Measurements from ENCODE around the gene XRRA1.
"Not testable (repeated sequence)": the region's sequence is repeated elsewhere in the genome, so short reads cannot be mapped to it uniquely, and the experiment has no call there.

The XRRA1 gene

GRCh38 chr11:74895340-74896116 lies 53.4 kb downstream of the XRRA1 start:
- no peak for DNase-seq

GRCh38 chr11:74893015-74893414 lies 55.9 kb downstream of the XRRA1 start:
- not testable (repeated sequence) for DNase-seq

GRCh38 chr11:74877132-74877531 lies 71.8 kb downstream of the XRRA1 start:
- DNase-seq: no peak

GRCh38 chr11:74871037-74871436 lies 77.9 kb downstream of the XRRA1 start:
- no peak for DNase-seq

- no peak for DNase-seq
These were observed 78.4 kb downstream of the XRRA1 start for GRCh38 chr11:74870485-74870884.

- DNase-seq: no peak
These were observed 82.3 kb downstream of the XRRA1 start for GRCh38 chr11:74866557-74866956.

GRCh38 chr11:74863410-74863809 lies 85.5 kb downstream of the XRRA1 start:
- no peak for DNase-seq

- DNase-seq: no peak
These were observed 88.1 kb downstream of the XRRA1 start for GRCh38 chr11:74860743-74861142.

GRCh38 chr11:74853223-74853622 lies 95.7 kb downstream of the XRRA1 start:
- no peak for DNase-seq

- DNase-seq: no peak
These were observed 99.1 kb downstream of the XRRA1 start for GRCh38 chr11:74849525-74850391.

GRCh38 chr11:74847895-74848294 lies 101.0 kb downstream of the XRRA1 start:
- no peak for DNase-seq

- no peak for DNase-seq
These were observed 101.5 kb downstream of the XRRA1 start for GRCh38 chr11:74847395-74847794.

- DNase-seq: no peak
These were observed 102.1 kb downstream of the XRRA1 start for GRCh38 chr11:74846770-74847169.

- no peak for DNase-seq
These were observed 102.8 kb downstream of the XRRA1 start for GRCh38 chr11:74845978-74846517.

- DNase-seq: no peak
These were observed 104.0 kb downstream of the XRRA1 start for GRCh38 chr11:74844865-74845264.

GRCh38 chr11:74844072-74844471 lies 104.8 kb downstream of the XRRA1 start:
- DNase-seq: no peak

GRCh38 chr11:74842967-74843366 lies 105.9 kb downstream of the XRRA1 start:
- no peak for DNase-seq

- no peak for DNase-seq
These were observed 108.4 kb downstream of the XRRA1 start for GRCh38 chr11:74840486-74840885.

GRCh38 chr11:74839971-74840370 lies 108.9 kb downstream of the XRRA1 start:
- no peak for DNase-seq

GRCh38 chr11:74839446-74839845 lies 109.4 kb downstream of the XRRA1 start:
- DNase-seq: no peak

- DNase-seq: no peak
These were observed 110.7 kb downstream of the XRRA1 start for GRCh38 chr11:74838188-74838587.

GRCh38 chr11:74837191-74837590 lies 111.7 kb downstream of the XRRA1 start:
- DNase-seq: no peak

GRCh38 chr11:74826901-74827300 lies 122.0 kb downstream of the XRRA1 start:
- DNase-seq: no peak

GRCh38 chr11:74825596-74825995 lies 123.3 kb downstream of the XRRA1 start:
- DNase-seq: not testable (repeated sequence)
